Anterior cingulate cortex (tissue), 58 donors: ENCODE results near the gene GPRC5B.

Experiments
- DNase-seq, 58 donors: peaks; one replicate each; lab custom pipeline; 2025; lab: John Stamatoyannopoulos, UW

The GPRC5B gene

GRCh38 chr16:19884611-19885450 lies at the start of gene GPRC5B:
TSS of gene GPRC5B (minus strand) at chr16:19884848. CDS start at chr16:19872845, 12,003 bp downstream.
- peak in 50 of 58 donors; percentile 24 to 76 (median 62) for DNase-seq

- no peak for DNase-seq
Measured at GRCh38 chr16:19933740-19934139, 49.1 kb upstream of the GPRC5B start.

- DNase-seq, result no peak
Measured at GRCh38 chr16:19929062-19929511, 44.4 kb upstream of the GPRC5B start.

GRCh38 chr16:19928432-19928831 lies 43.8 kb upstream of the GPRC5B start:
- no peak for DNase-seq

GRCh38 chr16:19926449-19927390 lies 42.1 kb upstream of the GPRC5B start:
- no peak for DNase-seq

GRCh38 chr16:19923396-19923795 lies 38.7 kb upstream of the GPRC5B start:
- DNase-seq, result no peak

- DNase-seq, result no peak
Measured at GRCh38 chr16:19919142-19919541, 34.5 kb upstream of the GPRC5B start.

- no peak for DNase-seq
Measured at GRCh38 chr16:19916064-19916463, 31.4 kb upstream of the GPRC5B start.

GRCh38 chr16:19914877-19915276 lies 30.2 kb upstream of the GPRC5B start:
- no peak for DNase-seq

GRCh38 chr16:19913340-19913645 lies 28.6 kb upstream of the GPRC5B start:
- DNase-seq, result peak in 1 of 58 donors; percentile 25

- no peak for DNase-seq
Measured at GRCh38 chr16:19912455-19913339, 28.0 kb upstream of the GPRC5B start.

GRCh38 chr16:19911747-19912454 lies 27.3 kb upstream of the GPRC5B start:
- no peak for DNase-seq

- DNase-seq, result no peak
Measured at GRCh38 chr16:19911204-19911603, 26.6 kb upstream of the GPRC5B start.

GRCh38 chr16:19909750-19910322 lies 25.2 kb upstream of the GPRC5B start:
- DNase-seq, result no peak

GRCh38 chr16:19908921-19909320 lies 24.3 kb upstream of the GPRC5B start:
- DNase-seq, result no peak

GRCh38 chr16:19907161-19907992 lies 22.7 kb upstream of the GPRC5B start:
- peak in 51 of 58 donors; percentile 2 to 70 (median 20) for DNase-seq

- no peak for DNase-seq
Measured at GRCh38 chr16:19901164-19901563, 16.5 kb upstream of the GPRC5B start.

GRCh38 chr16:19899605-19899955 lies 14.9 kb upstream of the GPRC5B start:
- DNase-seq, result no peak
